ENCODE measurements around the gene SORBS1. TPM values are rescaled to one million over a fixed set of nuclear protein-coding genes. Genes with fewer than 3 reads are reported as not detected.
"Not testable (repeated sequence)": the region's sequence is repeated elsewhere in the genome, so short reads cannot be mapped to it uniquely, and the experiment has no call there.

The SORBS1 gene
- total RNA-seq, 2 experiments from 2014 or later: 0.24 to 0.47 TPM

DNA sequence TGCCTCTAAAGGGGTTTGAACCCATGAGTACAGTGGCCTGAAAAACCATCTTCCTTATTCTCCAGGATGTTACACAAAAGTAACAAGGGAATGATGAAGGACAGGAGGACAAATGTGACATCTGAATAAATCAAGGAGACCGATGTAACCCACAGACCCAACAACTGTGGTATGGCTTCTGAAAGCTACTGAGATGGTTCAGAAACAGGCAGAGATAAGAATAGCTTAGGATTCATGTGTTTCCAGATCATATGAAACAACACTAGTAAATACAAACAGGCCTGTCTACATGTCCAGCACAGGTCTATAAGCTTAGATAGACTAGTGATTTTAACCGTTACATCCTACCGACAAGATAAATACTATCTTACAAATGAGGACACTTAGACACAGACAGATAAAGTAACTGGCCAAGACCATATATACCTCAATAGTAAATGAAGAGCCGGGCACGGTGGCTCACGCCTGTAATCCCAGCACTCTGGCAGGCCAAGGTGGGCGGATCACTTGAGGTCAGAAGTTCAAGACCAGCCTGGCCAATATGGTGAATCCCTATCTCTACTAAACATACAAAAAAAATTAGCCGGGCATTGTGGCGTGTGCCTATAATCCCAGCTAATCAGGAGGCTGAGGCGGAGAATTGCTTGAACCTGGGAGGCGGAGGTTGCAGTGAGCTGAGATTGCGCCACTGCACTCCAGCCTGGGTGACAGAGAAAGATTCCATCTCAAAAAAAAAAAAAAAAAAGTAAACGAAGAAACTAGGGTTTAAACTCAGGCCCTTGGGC is 88.7 kb downstream of the SORBS1 start:
- no peaks in the 10 kb centered on the region for H3K36me3 Mint-ChIP-seq (ENCODE audit: low read depth)
- ChIA-PET POLR2A (no interaction called here), CTCF (interaction anchor here (1.4 kb wide), 1 partner anchor 42 kb away, joined by 5 read pairs; no protein-coding TSS in a partner anchor)
- no peak overlapping the region for H3K4me3 Mint-ChIP-seq
- peaks cover 4% of the 10 kb centered on the region for H3K27me3 Mint-ChIP-seq (ENCODE audit: low read depth)
- ATAC-seq: no peak
- DNase-seq: no peak
- H3K27ac Mint-ChIP-seq: no peak overlapping the region
- no peaks in the 10 kb centered on the region for H3K9me3 Mint-ChIP-seq (ENCODE audit: insufficient read depth)
- no peaks in the 10 kb centered on the region for H3K4me1 Mint-ChIP-seq (ENCODE audit: low read depth)

DNA sequence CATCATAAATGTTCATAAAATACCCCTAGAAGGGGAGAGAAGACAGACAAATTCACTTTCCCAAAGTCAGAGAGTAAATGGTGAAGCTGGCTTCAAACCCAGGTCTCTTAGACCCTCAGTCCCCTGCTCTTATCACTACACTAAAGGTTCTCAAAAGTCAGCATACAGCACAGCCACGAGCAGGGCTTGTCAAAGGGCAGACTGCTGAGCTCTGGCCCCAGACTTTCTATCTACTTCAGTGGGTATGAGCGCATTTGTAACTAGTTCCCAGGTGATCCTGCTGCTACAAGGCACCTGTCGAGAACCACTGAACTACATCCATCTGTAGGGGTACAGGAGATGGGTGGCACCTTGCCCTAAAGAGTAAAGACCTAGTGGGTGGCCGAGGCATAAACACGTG is 91.5 kb downstream of the SORBS1 start:
- H3K9me3 Mint-ChIP-seq (ENCODE audit: insufficient read depth): no peaks in the 10 kb centered on the region
- H3K4me3 Mint-ChIP-seq: no peak overlapping the region
- DNase-seq (no peak), ATAC-seq (no peak)
- peaks cover 8% of the 10 kb centered on the region for H3K4me1 Mint-ChIP-seq (ENCODE audit: low read depth)
- no peaks in the 10 kb centered on the region for H3K36me3 Mint-ChIP-seq (ENCODE audit: low read depth)
- ChIA-PET CTCF (no interaction called here), POLR2A (no interaction called here)
- H3K27me3 Mint-ChIP-seq (ENCODE audit: low read depth): peaks cover 6% of the 10 kb centered on the region
- H3K27ac Mint-ChIP-seq: no peak overlapping the region

DNA sequence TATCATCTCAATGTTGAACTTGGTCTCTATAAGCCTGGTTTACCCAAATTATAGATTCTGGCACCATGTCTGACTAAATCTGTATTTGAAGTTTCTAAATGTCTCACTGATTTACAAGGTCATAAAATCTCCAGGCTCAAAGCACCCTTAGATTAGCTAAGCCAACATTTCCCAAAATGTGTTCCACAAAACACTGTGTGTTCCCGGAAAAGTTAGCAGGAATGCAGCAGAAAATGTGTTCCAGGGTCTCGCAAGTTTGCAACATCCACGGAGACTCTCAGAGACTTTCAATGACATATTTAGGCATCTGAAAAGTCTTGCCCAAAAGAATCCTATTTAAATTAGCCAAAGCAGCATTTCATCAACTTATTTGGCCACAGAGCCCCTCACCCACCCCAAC is 91.9 kb downstream of the SORBS1 start:
- POLR2A ChIA-PET: no interaction called here
- no peak for ATAC-seq
- H3K9me3 Mint-ChIP-seq (ENCODE audit: insufficient read depth): no peaks in the 10 kb centered on the region
- H3K27ac Mint-ChIP-seq: no peak overlapping the region
- H3K36me3 Mint-ChIP-seq (ENCODE audit: low read depth): no peaks in the 10 kb centered on the region
- CTCF ChIA-PET: no interaction called here
- peaks cover 8% of the 10 kb centered on the region for H3K4me1 Mint-ChIP-seq (ENCODE audit: low read depth)
- no peak overlapping the region for H3K4me3 Mint-ChIP-seq
- H3K27me3 Mint-ChIP-seq (ENCODE audit: low read depth): peaks cover 8% of the 10 kb centered on the region
- DNase-seq: no peak

DNA sequence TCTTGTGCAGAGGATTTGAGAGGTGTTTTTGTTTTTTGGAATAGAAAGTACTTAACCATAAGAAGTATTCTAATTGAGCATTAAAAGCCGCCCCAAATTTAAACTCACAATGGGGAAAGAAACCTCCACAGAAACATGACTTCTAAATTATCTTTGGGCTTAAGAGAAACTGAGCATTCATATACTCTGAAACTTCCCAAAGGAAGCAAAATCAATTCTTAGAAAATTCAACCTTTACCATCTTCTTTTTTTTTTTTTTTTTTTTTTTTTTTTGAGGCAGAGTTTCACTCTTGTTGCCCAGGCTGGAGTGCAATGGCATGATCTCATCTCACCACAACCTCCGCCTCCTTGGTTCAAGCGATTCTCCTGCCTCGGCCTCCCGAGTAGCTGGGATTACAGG is 93.5 kb downstream of the SORBS1 start:
- POLR2A ChIA-PET, CTCF ChIA-PET, ATAC-seq: not testable (repeated sequence)

DNA sequence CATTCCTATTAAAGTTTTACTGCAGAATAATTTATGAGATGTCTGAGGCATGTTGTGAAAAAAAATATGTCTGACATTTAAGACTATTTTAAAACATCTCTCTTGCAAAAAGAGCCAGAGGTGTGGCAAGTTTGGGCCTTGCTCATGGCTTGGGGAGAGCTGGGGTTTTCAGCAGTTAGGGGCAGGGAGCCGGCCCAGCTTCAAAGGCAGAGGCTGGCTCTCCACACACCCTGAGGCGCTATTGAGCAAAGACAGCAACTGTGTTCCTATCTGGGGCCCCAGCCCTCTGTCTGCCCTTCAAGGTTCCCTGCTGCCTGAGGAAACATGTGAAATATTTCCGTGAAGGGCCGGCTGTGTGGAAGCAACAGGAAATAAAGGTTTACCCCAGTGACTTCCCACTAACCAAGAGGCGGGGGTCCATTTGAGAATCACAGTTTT is 94.0 kb downstream of the SORBS1 start:
- no peak overlapping the region for H3K4me3 Mint-ChIP-seq
- H3K27me3 Mint-ChIP-seq (ENCODE audit: low read depth): peaks cover 13% of the 10 kb centered on the region
- H3K9me3 Mint-ChIP-seq (ENCODE audit: insufficient read depth): no peaks in the 10 kb centered on the region
- H3K4me1 Mint-ChIP-seq (ENCODE audit: low read depth): peaks cover 8% of the 10 kb centered on the region
- DNase-seq: no peak
- ChIA-PET CTCF (no interaction called here), POLR2A (no interaction called here)
- H3K36me3 Mint-ChIP-seq (ENCODE audit: low read depth): no peaks in the 10 kb centered on the region
- H3K27ac Mint-ChIP-seq: no peak overlapping the region
- ATAC-seq: no peak

More for the DNA sequence above, 93.5 kb downstream of the SORBS1 start:
- DNase-seq; H3K27ac Mint-ChIP-seq; H3K4me1 Mint-ChIP-seq (ENCODE audit: low read depth); H3K36me3 Mint-ChIP-seq (ENCODE audit: low read depth); H3K4me3 Mint-ChIP-seq; H3K9me3 Mint-ChIP-seq (ENCODE audit: insufficient read depth): not testable (repeated sequence)
- peaks cover 13% of the 10 kb centered on the region for H3K27me3 Mint-ChIP-seq (ENCODE audit: low read depth)

DNA sequence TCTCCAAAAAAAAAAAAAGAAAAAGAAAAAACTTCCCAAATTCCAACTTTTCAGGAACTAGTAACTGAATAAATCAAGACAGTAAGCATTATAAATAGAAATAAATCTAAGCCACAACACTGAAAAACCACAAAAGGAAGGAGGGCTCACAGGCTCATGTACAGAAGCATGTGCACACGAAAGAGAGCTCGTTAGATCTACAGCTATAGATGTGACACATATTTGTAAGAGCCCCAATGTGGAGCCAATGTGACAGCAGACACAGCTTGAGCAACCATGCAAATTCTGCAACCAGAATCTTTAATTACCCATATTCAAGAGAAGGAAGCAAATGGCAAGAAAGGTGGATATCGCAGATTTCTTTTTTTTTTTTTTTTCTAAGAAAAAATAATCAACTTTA is 94.7 kb downstream of the SORBS1 start:
- H3K27me3 Mint-ChIP-seq (ENCODE audit: low read depth): peaks cover 13% of the 10 kb centered on the region
- no peak for ATAC-seq
- no peak for DNase-seq
- H3K9me3 Mint-ChIP-seq (ENCODE audit: insufficient read depth): no peaks in the 10 kb centered on the region
- peaks cover 8% of the 10 kb centered on the region for H3K4me1 Mint-ChIP-seq (ENCODE audit: low read depth)
- no peak overlapping the region for H3K27ac Mint-ChIP-seq
- ChIA-PET CTCF (no interaction called here), POLR2A (no interaction called here)
- H3K4me3 Mint-ChIP-seq: no peak overlapping the region
- H3K36me3 Mint-ChIP-seq (ENCODE audit: low read depth): no peaks in the 10 kb centered on the region

DNA sequence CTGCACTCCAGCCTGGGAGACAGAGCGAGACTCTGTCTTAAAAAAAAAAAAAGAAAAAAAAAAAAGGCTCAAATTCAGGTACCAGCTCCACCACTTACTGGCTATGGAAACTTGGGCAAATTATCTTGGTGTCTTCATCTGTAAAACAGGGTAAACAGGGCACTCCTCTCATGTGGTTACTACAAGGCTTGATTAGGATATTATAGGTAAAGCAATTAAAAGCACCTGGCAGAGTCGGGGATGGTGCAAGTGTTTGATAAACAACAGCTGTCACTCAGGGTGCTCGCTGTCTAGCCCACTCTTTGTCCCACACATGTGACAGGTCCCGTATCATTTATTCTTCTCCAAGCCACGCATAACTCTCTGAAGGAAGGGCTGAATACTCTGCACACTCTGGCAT is 96.9 kb downstream of the SORBS1 start:
- Mint-ChIP-seq H3K27ac (no peak overlapping the region), H3K4me1 (ENCODE audit: low read depth) (peaks cover 8% of the 10 kb centered on the region), H3K9me3 (ENCODE audit: insufficient read depth) (no peaks in the 10 kb centered on the region), H3K4me3 (no peak overlapping the region), H3K36me3 (ENCODE audit: low read depth) (no peaks in the 10 kb centered on the region), H3K27me3 (ENCODE audit: low read depth) (peaks cover 13% of the 10 kb centered on the region)
- no peak for DNase-seq
- POLR2A ChIA-PET: no interaction called here
- CTCF ChIA-PET: no interaction called here
- ATAC-seq: no peak

DNA sequence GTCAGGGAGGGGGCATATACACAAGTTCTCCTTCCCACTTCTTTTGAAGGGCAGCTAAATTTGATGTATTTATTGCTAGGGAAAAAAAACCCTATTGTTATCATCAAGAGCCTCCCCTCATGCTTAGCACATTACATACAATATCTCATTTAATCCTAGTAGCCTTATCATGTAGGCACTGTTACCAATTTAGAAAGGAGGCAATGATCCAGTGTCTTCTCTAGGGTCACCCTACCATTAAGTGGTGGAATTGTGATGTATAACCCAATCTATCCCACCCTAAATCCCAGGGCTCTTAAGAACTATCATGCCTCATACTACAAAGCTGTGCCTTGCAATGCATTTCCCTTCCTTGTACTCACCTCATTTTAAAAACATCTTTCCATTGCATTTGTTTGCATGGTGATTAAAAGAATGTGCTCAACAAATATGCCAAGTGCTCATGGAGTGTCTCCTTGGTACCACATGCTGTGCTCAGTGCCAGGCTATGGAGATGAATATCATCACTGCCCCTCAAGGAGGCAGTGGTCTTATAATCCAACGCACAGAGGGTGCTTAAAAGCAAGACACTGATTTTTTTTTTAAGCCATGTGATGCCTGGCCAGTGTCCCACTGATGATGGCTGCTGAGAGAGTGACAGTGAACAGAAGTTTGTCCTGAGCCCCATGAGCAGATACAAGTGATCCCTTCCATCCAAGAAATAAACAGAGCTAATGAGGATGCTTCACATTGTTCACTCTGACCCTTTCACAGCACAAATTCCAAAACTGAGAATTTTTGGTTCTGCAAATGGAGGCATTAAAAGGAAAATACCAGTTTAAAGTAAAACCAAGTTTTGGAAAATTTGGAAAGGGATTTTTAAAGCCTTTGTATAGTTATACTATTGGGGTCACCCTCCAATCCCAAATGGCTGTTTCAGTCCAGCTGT is 98.2 kb downstream of the SORBS1 start:
- DNase-seq (no peak), ATAC-seq (no peak)
- ChIA-PET CTCF (no interaction called here), POLR2A (no interaction called here)
- no peak overlapping the region for H3K27ac Mint-ChIP-seq
- H3K27me3 Mint-ChIP-seq (ENCODE audit: low read depth): peaks cover 13% of the 10 kb centered on the region
- H3K4me3 Mint-ChIP-seq: no peak overlapping the region
- peaks cover 8% of the 10 kb centered on the region for H3K4me1 Mint-ChIP-seq (ENCODE audit: low read depth)
- no peaks in the 10 kb centered on the region for H3K9me3 Mint-ChIP-seq (ENCODE audit: insufficient read depth)
- H3K36me3 Mint-ChIP-seq (ENCODE audit: low read depth): no peaks in the 10 kb centered on the region

DNA sequence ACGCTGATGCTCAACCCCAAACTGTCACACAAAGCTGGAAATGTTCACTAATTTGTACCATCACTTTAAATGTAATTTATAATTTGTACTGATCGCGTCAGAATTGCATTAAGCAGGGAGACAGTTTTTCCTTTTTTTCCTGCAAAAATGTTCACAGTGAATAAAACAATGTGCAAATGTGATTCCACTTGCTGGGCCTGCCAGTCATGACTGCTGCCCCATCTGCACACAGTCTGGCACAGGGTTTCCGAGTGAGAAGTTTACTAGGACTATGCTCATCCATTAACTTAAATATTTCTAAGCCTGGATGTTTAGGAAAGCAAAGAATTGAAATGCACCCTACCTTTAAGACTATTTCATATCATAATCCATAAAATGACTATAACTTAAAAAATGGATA is 99.6 kb downstream of the SORBS1 start:
- no peaks in the 10 kb centered on the region for H3K9me3 Mint-ChIP-seq (ENCODE audit: insufficient read depth)
- CTCF ChIA-PET: no interaction called here
- no peak overlapping the region for H3K4me3 Mint-ChIP-seq
- ATAC-seq: no peak
- peaks cover 19% of the 10 kb centered on the region for H3K27me3 Mint-ChIP-seq (ENCODE audit: low read depth)
- H3K36me3 Mint-ChIP-seq (ENCODE audit: low read depth): no peaks in the 10 kb centered on the region
- H3K4me1 Mint-ChIP-seq (ENCODE audit: low read depth): peaks cover 3% of the 10 kb centered on the region
- no peak overlapping the region for H3K27ac Mint-ChIP-seq
- no peak for DNase-seq
- POLR2A ChIA-PET: no interaction called here

DNA sequence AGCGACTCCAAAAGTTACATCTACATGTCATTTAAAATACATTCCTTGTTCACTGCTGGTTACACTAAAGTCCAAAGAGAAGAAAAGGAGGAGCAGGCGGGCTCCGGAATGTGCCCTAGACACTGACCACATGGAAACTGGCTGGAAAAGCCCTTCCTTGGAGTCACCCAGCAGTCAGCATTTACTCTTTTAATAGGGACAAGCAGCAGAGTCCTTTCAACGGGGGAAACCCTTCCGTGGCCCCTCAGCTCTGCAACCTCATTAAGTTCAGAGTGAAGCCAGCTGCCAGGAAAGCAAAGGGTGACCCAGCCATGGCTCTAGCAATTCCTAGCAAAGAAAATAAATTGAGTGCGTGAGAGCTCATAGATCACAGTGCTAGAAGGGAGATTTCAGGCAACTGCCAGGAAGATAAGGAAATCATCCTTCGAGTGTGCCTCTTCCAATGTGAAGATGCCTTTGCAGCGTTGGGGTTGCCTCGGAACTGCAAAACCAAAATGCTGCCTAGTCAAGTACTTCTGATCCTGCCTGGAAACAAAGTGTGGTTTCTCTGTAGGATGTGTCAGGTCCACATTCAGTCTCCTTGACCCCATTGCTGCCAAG is 101.6 kb downstream of the SORBS1 start:
- peaks cover 18% of the 10 kb centered on the region for H3K27me3 Mint-ChIP-seq (ENCODE audit: low read depth)
- ChIA-PET POLR2A (interaction anchor here (0.6 kb wide), 1 partner anchor 157 kb away, joined by 4 read pairs; no protein-coding TSS in a partner anchor), CTCF (no interaction called here)
- no peaks in the 10 kb centered on the region for H3K9me3 Mint-ChIP-seq (ENCODE audit: insufficient read depth)
- no peak overlapping the region for H3K4me3 Mint-ChIP-seq
- H3K36me3 Mint-ChIP-seq (ENCODE audit: low read depth): no peaks in the 10 kb centered on the region
- ATAC-seq: no peak
- DNase-seq: no peak
- no peak overlapping the region for H3K27ac Mint-ChIP-seq
- H3K4me1 Mint-ChIP-seq (ENCODE audit: low read depth): no peaks in the 10 kb centered on the region

DNA sequence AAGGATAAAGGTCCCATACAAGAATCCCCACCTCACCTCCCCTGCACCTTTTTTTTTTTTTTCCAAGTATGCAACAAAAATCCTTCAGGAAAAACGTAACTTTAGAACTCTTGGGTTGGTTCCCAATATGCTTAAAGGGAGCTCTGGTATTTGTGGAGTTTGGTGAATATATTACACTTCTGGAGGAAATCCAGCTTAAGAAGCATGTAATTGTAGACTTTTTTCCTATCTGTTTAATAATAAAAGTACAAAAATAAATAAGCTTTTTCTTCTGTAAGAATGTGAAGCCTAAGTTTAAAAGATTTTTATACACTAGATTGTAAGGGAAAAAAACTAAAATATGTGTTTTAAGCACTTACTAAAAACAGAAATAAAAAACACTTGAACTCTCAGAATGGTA is 102.3 kb downstream of the SORBS1 start:
- no peak for ATAC-seq
- ChIA-PET POLR2A (interaction anchor here (0.6 kb wide), 1 partner anchor 156 kb away, joined by 4 read pairs; no protein-coding TSS in a partner anchor), CTCF (no interaction called here)
- Mint-ChIP-seq H3K27ac (no peak overlapping the region), H3K9me3 (ENCODE audit: insufficient read depth) (no peaks in the 10 kb centered on the region), H3K27me3 (ENCODE audit: low read depth) (peaks cover 17% of the 10 kb centered on the region), H3K4me1 (ENCODE audit: low read depth) (no peaks in the 10 kb centered on the region), H3K36me3 (ENCODE audit: low read depth) (no peaks in the 10 kb centered on the region), H3K4me3 (no peak overlapping the region)
- DNase-seq: no peak

DNA sequence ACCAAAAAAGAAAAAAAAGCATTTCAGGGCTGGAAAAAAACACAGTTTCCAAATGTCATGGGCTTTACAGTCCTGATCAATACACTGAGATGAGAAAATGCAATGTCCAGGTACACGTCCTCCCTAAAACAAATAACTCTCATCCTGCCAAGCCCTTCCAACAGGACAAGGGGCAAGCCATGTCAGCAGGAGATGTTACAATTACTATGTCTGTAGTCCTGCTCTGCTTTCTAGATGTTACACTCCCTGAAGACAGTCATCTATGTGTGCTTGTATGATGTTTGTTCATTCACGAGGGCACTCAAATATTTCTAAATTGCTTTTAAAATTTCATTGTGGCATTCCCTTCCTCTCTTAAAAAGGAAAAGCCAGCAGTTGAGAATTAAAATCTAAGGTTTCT is 103.2 kb downstream of the SORBS1 start:
- Mint-ChIP-seq H3K4me1 (ENCODE audit: low read depth) (no peaks in the 10 kb centered on the region), H3K36me3 (ENCODE audit: low read depth) (no peaks in the 10 kb centered on the region), H3K4me3 (no peak overlapping the region), H3K27ac (no peak overlapping the region), H3K9me3 (ENCODE audit: insufficient read depth) (no peaks in the 10 kb centered on the region), H3K27me3 (ENCODE audit: low read depth) (peaks cover 14% of the 10 kb centered on the region)
- ChIA-PET POLR2A (no interaction called here), CTCF (no interaction called here)
- DNase-seq: no peak
- no peak for ATAC-seq
